ENCODE data around the gene CSDE1. TPM values are rescaled to one million over a fixed set of nuclear protein-coding genes. Genes with fewer than 3 reads are reported as not detected.

Gene CSDE1
- polyA plus RNA-seq, 1 of the 3 experiments (the other 2 are of a cell fraction) = 151 TPM

DNA sequence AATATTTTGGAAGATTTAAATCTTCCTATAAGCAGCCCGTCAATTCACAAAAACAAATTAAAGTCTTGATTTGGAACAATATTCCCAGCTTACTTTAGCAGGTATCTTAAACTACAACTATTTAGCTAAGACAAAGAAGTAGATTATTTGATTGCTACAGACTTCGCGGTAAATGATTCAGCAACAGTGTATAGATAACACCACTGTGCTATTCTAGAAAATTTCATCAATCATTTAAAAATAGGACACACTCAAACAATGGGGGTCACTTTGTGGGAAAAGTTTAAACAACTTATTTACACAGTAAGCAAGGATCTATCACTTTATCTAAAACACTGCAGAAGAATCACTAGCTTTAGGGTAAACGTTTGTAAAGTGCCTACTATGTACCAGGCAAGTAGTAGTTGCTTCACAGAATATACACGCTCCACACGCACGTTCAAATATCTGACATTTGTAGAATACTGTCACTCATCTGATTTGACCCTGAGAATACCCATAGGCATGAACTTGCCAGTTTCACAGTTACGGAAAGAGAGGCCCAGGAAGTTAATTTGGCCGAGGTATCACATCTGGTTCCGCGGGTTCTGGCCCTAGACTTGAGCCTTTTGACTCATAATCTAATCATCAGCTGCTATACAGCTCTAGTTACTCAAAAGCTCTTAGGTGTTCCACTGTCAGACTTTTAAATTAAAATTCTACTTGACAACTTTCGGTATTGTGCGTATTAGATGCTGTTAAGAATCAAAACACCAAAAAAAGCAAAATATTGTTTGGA, 88.8 kb downstream of the CSDE1 start:
- Histone ChIP-seq H3K27ac (ENCODE audit: low read depth in 2 of 2, low read length in 1 of 2) (no peak overlapping the region), H3K9me3 (no peaks in the 10 kb centered on the region), H3K4me3 (ENCODE audit: low read depth in 2 of 2, low read length in 1 of 2) (peak overlapping the region; percentile 58 to 80), H3K4me2 (peak overlapping the region; percentile 85), H3K9ac (peak overlapping the region; percentile 45; the same call in 1 of the 2 replicates), H2AFZ (ENCODE audit: low read depth) (peak overlapping the region; percentile 92), H3K27me3 (ENCODE audit: insufficient read depth) (no peaks in the 10 kb centered on the region; the same call in 1 of the 2 replicates), H3K79me2 (ENCODE audit: insufficient read depth) (no peaks in the 10 kb centered on the region), H3F3A (replicated peaks; ENCODE audit: insufficient read depth) (no peaks in the 10 kb centered on the region), H3K36me3 (replicated peaks in 1 of 2; ENCODE audit: control insufficient read depth in 1 of 2, insufficient read depth in 2 of 2, low read length in 1 of 2) (no peaks in the 10 kb centered on the region), H4K20me1 (ENCODE audit: insufficient read depth) (no peaks in the 10 kb centered on the region), H3K4me1 (ENCODE audit: control insufficient read depth in 1 of 2, insufficient read depth in 2 of 2, low read depth in 1 of 2, low read length in 1 of 2) (peaks cover 0 to 9% of the 10 kb centered on the region in 2 experiments; a peak in 1 of 4 replicates), H3K9me2 (no peaks in the 10 kb centered on the region)
- peak; percentile 9 for DNase-seq
- 66% methylated on average over 13 of the region's 13 CpGs for WGBS (ENCODE audit: low lambda C conversion rate)
- ChIA-PET CTCF (interaction anchor here (0.7 to 2.5 kb wide), 8 partner anchors 9 to 444 kb away, joined by 3 to 16 read pairs (median 3); no protein-coding TSS in a partner anchor), POLR2A (interaction anchor here (0.7 kb wide), 1 partner anchor 93 kb away, joined by 3 read pairs; no protein-coding TSS in a partner anchor)
- TF ChIP-seq, protein P1, sequence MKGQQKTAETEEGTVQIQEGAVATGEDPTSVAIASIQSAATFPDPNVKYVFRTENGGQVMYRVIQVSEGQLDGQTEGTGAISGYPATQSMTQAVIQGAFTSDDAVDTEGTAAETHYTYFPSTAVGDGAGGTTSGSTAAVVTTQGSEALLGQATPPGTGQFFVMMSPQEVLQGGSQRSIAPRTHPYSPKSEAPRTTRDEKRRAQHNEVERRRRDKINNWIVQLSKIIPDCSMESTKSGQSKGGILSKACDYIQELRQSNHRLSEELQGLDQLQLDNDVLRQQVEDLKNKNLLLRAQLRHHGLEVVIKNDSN (IDR thresholded peaks at IDR 0.05; ENCODE audit: borderline replicate concordance, low read depth) = no peak
- no peak for TF ChIP-seq YY1 (IDR thresholded peaks at IDR 0.05; ENCODE audit: low read depth)
- no peak for TF ChIP-seq TAF1 (IDR thresholded peaks at IDR 0.05; ENCODE audit: borderline replicate concordance, low read depth, low read length)
- no peak for TF ChIP-seq NFIC (IDR thresholded peaks at IDR 0.05; ENCODE audit: borderline replicate concordance)
- TF ChIP-seq SIN3A (IDR thresholded peaks at IDR 0.05; ENCODE audit: borderline replicate concordance, low read depth, low read length) = no peak
- TF ChIP-seq EP300 (IDR thresholded peaks at IDR 0.05; ENCODE audit: borderline replicate concordance in 1 of 2, low read depth in 1 of 2, low read length in 1 of 2) = no peak
- no peak for TF ChIP-seq TEAD4 (IDR thresholded peaks at IDR 0.05; ENCODE audit: borderline replicate concordance, insufficient read depth)
- TF ChIP-seq, protein P2, sequence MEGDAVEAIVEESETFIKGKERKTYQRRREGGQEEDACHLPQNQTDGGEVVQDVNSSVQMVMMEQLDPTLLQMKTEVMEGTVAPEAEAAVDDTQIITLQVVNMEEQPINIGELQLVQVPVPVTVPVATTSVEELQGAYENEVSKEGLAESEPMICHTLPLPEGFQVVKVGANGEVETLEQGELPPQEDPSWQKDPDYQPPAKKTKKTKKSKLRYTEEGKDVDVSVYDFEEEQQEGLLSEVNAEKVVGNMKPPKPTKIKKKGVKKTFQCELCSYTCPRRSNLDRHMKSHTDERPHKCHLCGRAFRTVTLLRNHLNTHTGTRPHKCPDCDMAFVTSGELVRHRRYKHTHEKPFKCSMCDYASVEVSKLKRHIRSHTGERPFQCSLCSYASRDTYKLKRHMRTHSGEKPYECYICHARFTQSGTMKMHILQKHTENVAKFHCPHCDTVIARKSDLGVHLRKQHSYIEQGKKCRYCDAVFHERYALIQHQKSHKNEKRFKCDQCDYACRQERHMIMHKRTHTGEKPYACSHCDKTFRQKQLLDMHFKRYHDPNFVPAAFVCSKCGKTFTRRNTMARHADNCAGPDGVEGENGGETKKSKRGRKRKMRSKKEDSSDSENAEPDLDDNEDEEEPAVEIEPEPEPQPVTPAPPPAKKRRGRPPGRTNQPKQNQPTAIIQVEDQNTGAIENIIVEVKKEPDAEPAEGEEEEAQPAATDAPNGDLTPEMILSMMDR (IDR thresholded peaks at IDR 0.05) = no peak
- TF ChIP-seq, protein P3, sequence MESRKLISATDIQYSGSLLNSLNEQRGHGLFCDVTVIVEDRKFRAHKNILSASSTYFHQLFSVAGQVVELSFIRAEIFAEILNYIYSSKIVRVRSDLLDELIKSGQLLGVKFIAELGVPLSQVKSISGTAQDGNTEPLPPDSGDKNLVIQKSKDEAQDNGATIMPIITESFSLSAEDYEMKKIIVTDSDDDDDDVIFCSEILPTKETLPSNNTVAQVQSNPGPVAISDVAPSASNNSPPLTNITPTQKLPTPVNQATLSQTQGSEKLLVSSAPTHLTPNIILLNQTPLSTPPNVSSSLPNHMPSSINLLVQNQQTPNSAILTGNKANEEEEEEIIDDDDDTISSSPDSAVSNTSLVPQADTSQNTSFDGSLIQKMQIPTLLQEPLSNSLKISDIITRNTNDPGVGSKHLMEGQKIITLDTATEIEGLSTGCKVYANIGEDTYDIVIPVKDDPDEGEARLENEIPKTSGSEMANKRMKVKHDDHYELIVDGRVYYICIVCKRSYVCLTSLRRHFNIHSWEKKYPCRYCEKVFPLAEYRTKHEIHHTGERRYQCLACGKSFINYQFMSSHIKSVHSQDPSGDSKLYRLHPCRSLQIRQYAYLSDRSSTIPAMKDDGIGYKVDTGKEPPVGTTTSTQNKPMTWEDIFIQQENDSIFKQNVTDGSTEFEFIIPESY (IDR thresholded peaks at IDR 0.05; ENCODE audit: borderline replicate concordance, low read depth) = no peak
- TF ChIP-seq FOXM1 (IDR thresholded peaks at IDR 0.05; ENCODE audit: low read depth) = no peak
- no peak for TF ChIP-seq GABPA (IDR thresholded peaks at IDR 0.05; ENCODE audit: low read depth)
- TF ChIP-seq RFX5 (IDR thresholded peaks at IDR 0.05; ENCODE audit: low read length) = no peak
- no peak for TF ChIP-seq TCF12 (IDR thresholded peaks at IDR 0.05)
- TF ChIP-seq, protein P4, sequence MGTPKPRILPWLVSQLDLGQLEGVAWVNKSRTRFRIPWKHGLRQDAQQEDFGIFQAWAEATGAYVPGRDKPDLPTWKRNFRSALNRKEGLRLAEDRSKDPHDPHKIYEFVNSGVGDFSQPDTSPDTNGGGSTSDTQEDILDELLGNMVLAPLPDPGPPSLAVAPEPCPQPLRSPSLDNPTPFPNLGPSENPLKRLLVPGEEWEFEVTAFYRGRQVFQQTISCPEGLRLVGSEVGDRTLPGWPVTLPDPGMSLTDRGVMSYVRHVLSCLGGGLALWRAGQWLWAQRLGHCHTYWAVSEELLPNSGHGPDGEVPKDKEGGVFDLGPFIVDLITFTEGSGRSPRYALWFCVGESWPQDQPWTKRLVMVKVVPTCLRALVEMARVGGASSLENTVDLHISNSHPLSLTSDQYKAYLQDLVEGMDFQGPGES (IDR thresholded peaks at IDR 0.05; ENCODE audit: low read depth, low read length) = no peak
- TF ChIP-seq SMC3 (IDR thresholded peaks at IDR 0.05; ENCODE audit: low read depth, low read length) = no peak
- no peak for TF ChIP-seq EZH2phosphoT487 (IDR thresholded peaks at IDR 0.05; ENCODE audit: borderline replicate concordance, low read depth)
- TF ChIP-seq, protein P5, sequence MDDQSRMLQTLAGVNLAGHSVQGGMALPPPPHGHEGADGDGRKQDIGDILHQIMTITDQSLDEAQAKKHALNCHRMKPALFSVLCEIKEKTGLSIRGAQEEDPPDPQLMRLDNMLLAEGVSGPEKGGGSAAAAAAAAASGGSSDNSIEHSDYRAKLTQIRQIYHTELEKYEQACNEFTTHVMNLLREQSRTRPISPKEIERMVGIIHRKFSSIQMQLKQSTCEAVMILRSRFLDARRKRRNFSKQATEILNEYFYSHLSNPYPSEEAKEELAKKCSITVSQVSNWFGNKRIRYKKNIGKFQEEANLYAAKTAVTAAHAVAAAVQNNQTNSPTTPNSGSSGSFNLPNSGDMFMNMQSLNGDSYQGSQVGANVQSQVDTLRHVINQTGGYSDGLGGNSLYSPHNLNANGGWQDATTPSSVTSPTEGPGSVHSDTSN (IDR thresholded peaks at IDR 0.05) = no peak

All from SK-N-SH (cell line).